T-helper 2 cell treated with Interferon-gamma antibody and Interleukin-4, amounts not matched to agents 5 μg/mL and 100 μg/mL, for 36 hours (primary cell): ENCODE measurements around the gene KCTD4.
"Not testable (repeated sequence)": the region's sequence is repeated elsewhere in the genome, so short reads cannot be mapped to it uniquely, and the experiment has no call there.

Experiments
- DNase-seq: peaks from one replicate; pipeline ENCODE4 v3.0.0; 2021; ENCODE audit warnings: low spot score
- H3K27ac Mint-ChIP-seq: one replicate; pipeline ENCODE4 v1.8.0; 2021; ENCODE audit warnings: mild to moderate bottlenecking, mixed read lengths
- H3K27me3 Mint-ChIP-seq: one replicate; pipeline ENCODE4 v1.8.0; 2021; ENCODE audit warnings: low read depth, mixed read lengths
- H3K36me3 Mint-ChIP-seq: one replicate; pipeline ENCODE4 v1.8.0; 2021; ENCODE audit warnings: low read depth, mixed read lengths
- H3K4me1 Mint-ChIP-seq: one replicate; pipeline ENCODE4 v1.8.0; 2021; ENCODE audit warnings: low read depth, mixed read lengths
- H3K4me3 Mint-ChIP-seq: one replicate; pipeline ENCODE4 v1.8.0; 2022; ENCODE audit warnings: mild to moderate bottlenecking, moderate library complexity, mixed read lengths
- H3K9me3 Mint-ChIP-seq: one replicate; pipeline ENCODE4 v1.8.0; 2021; ENCODE audit warnings: mixed read lengths

Gene KCTD4

DNA sequence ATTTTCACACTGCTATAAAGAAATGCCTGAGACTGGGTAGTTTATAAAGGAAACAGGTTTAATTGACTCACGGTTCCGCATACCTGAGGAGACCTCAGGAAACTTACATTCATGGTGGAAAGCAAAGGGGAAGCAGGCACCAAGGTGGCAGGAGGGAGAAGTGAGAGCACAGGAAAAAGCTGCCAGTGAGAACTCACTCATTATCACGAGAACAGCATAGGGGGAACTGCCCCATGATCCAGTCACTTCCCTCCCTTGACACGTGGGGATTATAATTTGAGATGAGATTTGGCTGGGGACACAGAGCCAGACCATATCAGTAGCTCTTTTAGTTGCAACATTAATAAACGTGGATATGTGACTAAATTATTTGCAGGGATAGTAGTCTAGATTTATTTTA is 4.3 kb upstream of the KCTD4 start:
- peaks cover 6% of the 10 kb centered on the region for H3K36me3 Mint-ChIP-seq
- no peak overlapping the region for H3K27ac Mint-ChIP-seq
- no peaks in the 10 kb centered on the region for H3K27me3 Mint-ChIP-seq
- H3K4me3 Mint-ChIP-seq: no peak overlapping the region
- H3K4me1 Mint-ChIP-seq: peaks cover 3% of the 10 kb centered on the region
- no peak for DNase-seq
- H3K9me3 Mint-ChIP-seq: no peaks in the 10 kb centered on the region

DNA sequence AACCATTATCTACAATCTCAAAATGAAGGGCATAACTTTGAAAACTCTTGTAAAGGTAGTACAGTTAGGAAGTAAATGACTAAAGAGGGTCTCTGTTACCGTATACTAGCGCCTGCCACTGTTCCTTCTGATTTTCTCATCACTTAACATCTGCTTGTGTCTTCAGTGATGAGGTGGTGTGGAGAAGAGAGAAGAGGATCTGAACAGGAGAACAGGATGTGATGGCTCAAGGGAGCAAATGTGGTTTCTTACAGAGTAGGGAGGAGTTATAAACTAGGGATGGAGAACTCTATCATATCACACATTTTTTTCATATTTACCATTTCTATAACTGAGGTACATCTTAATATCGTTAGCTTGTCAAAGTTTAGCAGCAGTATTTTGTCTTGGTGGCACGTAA is 1.1 kb downstream of the KCTD4 start:
- DNase-seq: no peak
- H3K27ac Mint-ChIP-seq: peak overlapping the region; percentile 6
- peaks cover 4% of the 10 kb centered on the region for H3K36me3 Mint-ChIP-seq
- H3K9me3 Mint-ChIP-seq: no peaks in the 10 kb centered on the region
- H3K27me3 Mint-ChIP-seq: no peaks in the 10 kb centered on the region
- no peak overlapping the region for H3K4me3 Mint-ChIP-seq
- peaks cover 9% of the 10 kb centered on the region for H3K4me1 Mint-ChIP-seq

DNA sequence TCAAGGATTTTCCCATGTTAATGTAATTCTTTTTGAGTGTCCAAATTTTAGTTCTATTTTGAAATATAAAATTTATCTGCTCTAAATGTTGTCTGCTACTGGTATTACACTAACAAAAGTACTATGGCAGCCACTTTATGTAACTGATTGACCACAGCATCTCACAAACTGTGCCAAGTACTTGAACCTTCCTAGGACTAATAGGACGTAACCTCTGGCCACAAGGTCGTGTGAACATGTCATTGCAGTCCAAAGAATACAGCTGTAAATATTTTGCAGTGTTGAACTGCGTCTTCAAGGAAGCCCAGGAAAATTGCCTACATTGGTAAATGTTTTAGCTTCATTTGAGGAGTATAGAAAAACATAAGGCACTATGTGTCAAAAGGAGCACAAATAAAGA is 1.9 kb downstream of the KCTD4 start:
- Mint-ChIP-seq H3K27me3 (no peaks in the 10 kb centered on the region), H3K36me3 (peaks cover 4% of the 10 kb centered on the region), H3K27ac (no peak overlapping the region), H3K4me3 (no peak overlapping the region), H3K4me1 (peaks cover 9% of the 10 kb centered on the region), H3K9me3 (no peaks in the 10 kb centered on the region)
- no peak for DNase-seq

DNA sequence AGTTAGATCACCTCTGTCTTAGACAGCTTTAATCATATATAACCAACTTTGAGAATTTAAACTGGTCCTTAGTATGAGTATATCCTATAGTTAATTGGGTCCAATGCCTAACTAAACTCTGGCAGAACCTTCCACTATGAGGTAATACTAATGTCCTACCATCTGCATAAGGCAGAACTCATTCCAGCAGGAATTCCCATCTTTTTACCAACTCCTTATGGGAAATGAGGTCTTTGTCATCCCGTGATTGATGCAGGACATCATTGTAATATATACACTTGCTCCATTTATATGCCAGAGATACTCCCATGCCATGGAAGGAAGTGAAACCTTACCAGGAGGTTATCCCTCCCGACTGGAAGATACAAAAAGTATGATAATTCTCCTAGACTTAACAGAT is 2.8 kb downstream of the KCTD4 start:
- Mint-ChIP-seq H3K4me1 (peaks cover 9% of the 10 kb centered on the region), H3K36me3 (peaks cover 4% of the 10 kb centered on the region), H3K27ac (no peak overlapping the region), H3K4me3 (no peak overlapping the region), H3K9me3 (no peaks in the 10 kb centered on the region), H3K27me3 (no peaks in the 10 kb centered on the region)
- DNase-seq: no peak

GRCh38 chr13:45196622-45197021 is 4.2 kb downstream of the KCTD4 start:
- Mint-ChIP-seq H3K27me3 (no peaks in the 10 kb centered on the region), H3K4me3 (no peak overlapping the region), H3K27ac (no peak overlapping the region), H3K4me1 (peaks cover 8% of the 10 kb centered on the region), H3K36me3 (peaks cover 4% of the 10 kb centered on the region), H3K9me3 (no peaks in the 10 kb centered on the region)
- no peak for DNase-seq

DNA sequence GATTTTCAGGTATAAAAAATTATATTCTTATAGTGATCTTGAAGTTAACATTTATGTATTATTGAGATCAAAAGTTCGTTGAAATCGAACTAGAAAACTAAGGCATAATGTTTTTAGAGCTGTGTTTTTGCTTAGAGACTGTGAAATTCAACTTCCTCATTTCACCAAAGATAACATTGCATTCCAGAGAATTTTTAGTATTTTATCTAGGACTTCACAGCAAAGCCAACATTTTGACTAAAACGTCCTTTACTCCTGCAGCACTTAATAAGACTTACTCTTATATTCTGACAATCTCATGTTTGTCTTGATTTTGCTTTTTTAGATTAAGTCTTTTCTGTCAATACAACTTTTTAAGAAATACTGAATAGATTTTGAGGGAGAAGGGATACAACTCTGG is 4.7 kb downstream of the KCTD4 start:
- no peak overlapping the region for H3K27ac Mint-ChIP-seq
- no peak for DNase-seq
- H3K9me3 Mint-ChIP-seq: no peaks in the 10 kb centered on the region
- peaks cover 8% of the 10 kb centered on the region for H3K4me1 Mint-ChIP-seq
- H3K4me3 Mint-ChIP-seq: no peak overlapping the region
- H3K36me3 Mint-ChIP-seq: peaks cover 4% of the 10 kb centered on the region
- H3K27me3 Mint-ChIP-seq: no peaks in the 10 kb centered on the region

DNA sequence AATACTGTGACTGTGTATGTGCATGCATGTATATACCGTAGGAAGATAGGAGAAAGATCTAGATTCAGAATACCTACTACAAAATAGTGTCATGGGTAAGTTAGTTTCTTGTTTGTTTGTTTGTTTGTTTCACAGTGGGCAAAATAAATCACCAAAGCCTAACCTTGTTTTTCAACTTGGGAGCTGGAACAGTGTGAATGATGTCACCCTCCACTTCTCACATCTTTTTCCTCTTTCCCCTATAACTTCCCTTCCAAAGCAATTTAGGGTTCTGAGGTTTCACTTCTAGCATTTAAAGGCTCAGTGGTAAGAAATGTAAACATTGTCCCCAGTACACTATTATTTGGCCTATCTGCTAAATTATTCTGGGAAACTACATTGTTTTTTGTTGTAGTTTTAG is 5.4 kb downstream of the KCTD4 start:
- no peak for DNase-seq
- no peaks in the 10 kb centered on the region for H3K9me3 Mint-ChIP-seq

DNA sequence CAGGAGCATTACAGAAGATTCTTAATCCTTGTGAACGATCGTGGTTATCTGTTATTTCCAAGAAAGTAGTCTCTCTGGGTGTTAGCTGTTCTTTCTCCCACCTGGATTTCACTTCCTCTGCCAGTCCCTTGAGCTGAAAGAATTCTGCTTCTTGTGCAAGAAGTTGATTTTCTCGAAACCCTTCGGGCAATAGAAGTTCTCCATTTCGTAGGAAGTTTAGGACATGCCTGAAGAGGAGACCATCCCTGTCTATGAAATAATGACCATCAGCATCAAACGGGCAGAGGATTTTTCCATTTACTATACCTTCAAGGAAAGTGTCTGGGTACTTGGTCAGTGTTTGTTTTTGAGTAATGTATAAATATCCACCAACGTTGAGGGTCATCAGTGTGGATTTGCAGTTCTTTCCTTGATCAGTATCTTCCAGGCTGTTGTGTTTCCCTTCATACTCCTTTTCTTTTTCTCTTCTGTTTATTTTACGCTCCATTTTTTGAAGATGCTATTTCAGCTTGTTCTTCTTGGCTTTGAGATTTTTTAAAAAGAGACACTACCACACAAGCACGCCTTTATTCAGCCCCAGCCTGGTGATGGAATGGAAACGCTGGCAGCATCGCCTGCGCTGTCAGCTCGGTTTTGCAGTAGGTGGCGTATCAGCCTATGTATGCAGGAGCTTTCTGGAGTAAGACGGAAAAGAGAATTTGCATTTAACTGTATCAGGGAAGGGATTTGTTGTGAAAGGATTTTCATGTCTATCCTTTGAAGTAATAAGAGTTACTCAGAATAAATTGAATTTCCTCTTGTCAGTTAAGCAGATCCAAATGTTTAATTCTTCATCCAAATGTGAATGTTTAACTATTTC is 6.5 kb downstream of the KCTD4 start:
- Mint-ChIP-seq H3K9me3 (no peaks in the 10 kb centered on the region), H3K4me3 (no peak overlapping the region), H3K27ac (no peak overlapping the region), H3K27me3 (no peaks in the 10 kb centered on the region), H3K36me3 (no peaks in the 10 kb centered on the region), H3K4me1 (peaks cover 2% of the 10 kb centered on the region)
- no peak for DNase-seq

More for the DNA sequence above, 5.4 kb downstream of the KCTD4 start:
- H3K27me3 Mint-ChIP-seq: no peaks in the 10 kb centered on the region
- H3K36me3 Mint-ChIP-seq: peaks cover 4% of the 10 kb centered on the region
- H3K4me1 Mint-ChIP-seq: peaks cover 8% of the 10 kb centered on the region
- H3K27ac Mint-ChIP-seq: no peak overlapping the region
- H3K4me3 Mint-ChIP-seq: no peak overlapping the region

- no peak overlapping the region for H3K27ac Mint-ChIP-seq
- no peak for DNase-seq
- H3K36me3 Mint-ChIP-seq: peaks cover 10% of the 10 kb centered on the region
- no peaks in the 10 kb centered on the region for H3K4me1 Mint-ChIP-seq
- H3K9me3 Mint-ChIP-seq: no peaks in the 10 kb centered on the region
- no peak overlapping the region for H3K4me3 Mint-ChIP-seq
- H3K27me3 Mint-ChIP-seq: no peaks in the 10 kb centered on the region
Measured at GRCh38 chr13:45191874-45192273, 9.0 kb downstream of the KCTD4 start.

- not testable (repeated sequence) for H3K27ac Mint-ChIP-seq, DNase-seq, H3K4me1 Mint-ChIP-seq, H3K4me3 Mint-ChIP-seq, H3K27me3 Mint-ChIP-seq, H3K9me3 Mint-ChIP-seq
- peaks cover 10% of the 10 kb centered on the region for H3K36me3 Mint-ChIP-seq
Measured at GRCh38 chr13:45189511-45189910, 11.3 kb downstream of the KCTD4 start.

- not testable (repeated sequence) for H3K27me3 Mint-ChIP-seq, H3K4me1 Mint-ChIP-seq, H3K27ac Mint-ChIP-seq
Measured at GRCh38 chr13:45189077-45189476, 11.8 kb downstream of the KCTD4 start.

DNA sequence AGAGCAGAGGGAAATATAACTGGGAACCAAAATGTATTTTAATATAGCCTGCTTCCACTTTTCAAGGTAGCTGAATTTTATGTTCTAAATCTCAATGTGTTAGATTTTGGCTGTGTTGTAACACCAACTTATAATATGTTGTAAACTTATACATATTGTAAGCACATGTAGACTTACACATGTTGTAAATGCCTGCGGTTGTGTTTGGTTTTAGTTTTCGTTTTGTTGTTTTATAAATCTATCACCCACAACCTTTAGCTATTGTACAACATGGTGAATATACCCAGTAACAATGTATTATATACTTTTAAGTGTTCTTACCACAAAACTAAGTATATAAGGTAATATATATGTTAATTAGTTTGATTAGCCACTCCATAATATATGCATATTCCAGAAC is 15.6 kb downstream of the KCTD4 start:
- DNase-seq: no peak
- peaks cover 13% of the 10 kb centered on the region for H3K36me3 Mint-ChIP-seq
- H3K4me3 Mint-ChIP-seq: no peak overlapping the region
- peaks cover 3% of the 10 kb centered on the region for H3K4me1 Mint-ChIP-seq
- no peak overlapping the region for H3K27ac Mint-ChIP-seq
- no peaks in the 10 kb centered on the region for H3K9me3 Mint-ChIP-seq
- no peaks in the 10 kb centered on the region for H3K27me3 Mint-ChIP-seq

More at GRCh38 chr13:45189077-45189476, 11.8 kb downstream of the KCTD4 start:
- DNase-seq, H3K9me3 Mint-ChIP-seq, H3K4me3 Mint-ChIP-seq: not testable (repeated sequence)
- H3K36me3 Mint-ChIP-seq: peaks cover 11% of the 10 kb centered on the region

GRCh38 chr13:45184693-45185092 is 16.2 kb downstream of the KCTD4 start:
- H3K27ac Mint-ChIP-seq: no peak overlapping the region
- H3K36me3 Mint-ChIP-seq: peaks cover 13% of the 10 kb centered on the region
- H3K9me3 Mint-ChIP-seq: no peaks in the 10 kb centered on the region
- peaks cover 4% of the 10 kb centered on the region for H3K4me1 Mint-ChIP-seq
- no peak overlapping the region for H3K4me3 Mint-ChIP-seq
- DNase-seq: no peak
- no peaks in the 10 kb centered on the region for H3K27me3 Mint-ChIP-seq

- Mint-ChIP-seq H3K27ac (no peak overlapping the region), H3K36me3 (peaks cover 2% of the 10 kb centered on the region), H3K4me1 (peaks cover 14% of the 10 kb centered on the region), H3K9me3 (no peaks in the 10 kb centered on the region), H3K4me3 (no peak overlapping the region), H3K27me3 (no peaks in the 10 kb centered on the region)
- no peak for DNase-seq
Measured at GRCh38 chr13:45180713-45181601, 19.9 kb downstream of the KCTD4 start.
